HTR-8/SVneo (cell line): Measurements from ENCODE around the gene C2CD4D.

ENCODE experiments used
- DNase-seq: peaks from one replicate; pipeline ENCODE4 v3.0.0; 2011; ENCODE audit warnings: low spot score, mixed read lengths; ENCODE audit not compliant: insufficient read length
- FAIRE-seq: peaks from 2 replicates; lab custom pipeline; 2011; peaks lifted over from hg19 to GRCh38; lab: Jason Lieb, UNC

C2CD4D gene

GRCh38 chr1:151816548-151817352 is 22.9 kb downstream of the C2CD4D start:
- no peak for DNase-seq
- no peak for FAIRE-seq

- DNase-seq = no peak
- no peak for FAIRE-seq
Measured at GRCh38 chr1:151815716-151816327, 23.8 kb downstream of the C2CD4D start.

GRCh38 chr1:151814971-151815545 is 24.6 kb downstream of the C2CD4D start:
- FAIRE-seq (no peak), DNase-seq (no peak)

- FAIRE-seq (no peak), DNase-seq (no peak)
Measured at GRCh38 chr1:151814426-151814825, 25.2 kb downstream of the C2CD4D start.

- no peak for FAIRE-seq
Measured at GRCh38 chr1:151813271-151813977, 26.2 kb downstream of the C2CD4D start.

GRCh38 chr1:151811181-151811580 is 28.4 kb downstream of the C2CD4D start:
- FAIRE-seq (no peak), DNase-seq (no peak)

More at GRCh38 chr1:151813271-151813977, 26.2 kb downstream of the C2CD4D start:
- DNase-seq = no peak

GRCh38 chr1:151809985-151810556 is 29.5 kb downstream of the C2CD4D start:
- DNase-seq = no peak

GRCh38 chr1:151809290-151809984 is 30.2 kb downstream of the C2CD4D start:
- no peak for DNase-seq
- FAIRE-seq = no peak

More at GRCh38 chr1:151809985-151810556, 29.5 kb downstream of the C2CD4D start:
- no peak for FAIRE-seq

- no peak for DNase-seq
- no peak for FAIRE-seq
Measured at GRCh38 chr1:151807766-151808165, 31.9 kb downstream of the C2CD4D start.

GRCh38 chr1:151807131-151807530 is 32.5 kb downstream of the C2CD4D start:
- no peak for DNase-seq
- FAIRE-seq = no peak

- FAIRE-seq (no peak), DNase-seq (no peak)
Measured at GRCh38 chr1:151806170-151806569, 33.5 kb downstream of the C2CD4D start.

- FAIRE-seq = no peak
- no peak for DNase-seq
Measured at GRCh38 chr1:151805066-151805820, 34.4 kb downstream of the C2CD4D start, which contains the start of gene LINGO4. Gene LINGO4 (minus strand): TSS chr1:151805419. CDS start chr1:151802704, 2,715 bp downstream.

GRCh38 chr1:151803915-151804314 is 35.7 kb downstream of the C2CD4D start:
- DNase-seq (no peak), FAIRE-seq (no peak)

- FAIRE-seq = no peak
- DNase-seq = no peak
Measured at GRCh38 chr1:151803164-151803563, 36.5 kb downstream of the C2CD4D start.

GRCh38 chr1:151802372-151802771 is 37.2 kb downstream of the C2CD4D start:
- DNase-seq (no peak), FAIRE-seq (no peak)

- no peak for DNase-seq
- FAIRE-seq = no peak
Measured at GRCh38 chr1:151801846-151802245, 37.8 kb downstream of the C2CD4D start.

GRCh38 chr1:151801310-151801820 is 38.3 kb downstream of the C2CD4D start:
- DNase-seq = no peak
- FAIRE-seq = no peak

GRCh38 chr1:151800830-151801229 is 38.8 kb downstream of the C2CD4D start:
- DNase-seq (no peak), FAIRE-seq (no peak)
